Astrocyte (in vitro differentiated cells and primary cell): Measurements from ENCODE around the gene RWDD1.

Source experiments
- CTCF ChIP-seq: IDR thresholded peaks from 2 replicates; pipeline ENCODE4 v1.5.1; 2011; ENCODE audit warnings: low read depth, mild to moderate bottlenecking, inconsistent platforms, low read length, moderate library complexity; ENCODE audit not compliant: insufficient read depth
- EZH2 ChIP-seq: IDR thresholded peaks from 2 replicates; pipeline ENCODE4 v1.6.1; 2012; ENCODE audit warnings: mild to moderate bottlenecking, low read length, inconsistent platforms; ENCODE audit not compliant: insufficient read depth

GRCh38 chr6:116586738-116587137, 15.4 kb downstream of the RWDD1 start:
- no peak for TF ChIP-seq CTCF
- no peak for TF ChIP-seq EZH2
